Left ventricle myocardium inferior (tissue), 1 donor: ENCODE results near the gene MYOM1. TPM values are rescaled to one million over a fixed set of nuclear protein-coding genes. Genes with fewer than 3 reads are reported as not detected.

ENCODE experiments used
- DNase-seq: peaks from one replicate; pipeline ENCODE4 v3.0.0-alpha.2; 2020
- H3K27ac ChIP-seq: fragments of 200-600 bp; replicated peaks from 2 replicates; pipeline ENCODE4 v1.8.0; 2021
- H3K27me3 ChIP-seq: fragments of 200-600 bp; 2 replicates; pipeline ENCODE4 v1.8.0; 2021; ENCODE audit warnings: low read depth
- H3K36me3 ChIP-seq: fragments of 200-600 bp; 2 replicates; pipeline ENCODE4 v1.8.0; 2021
- H3K4me1 ChIP-seq: fragments of 200-600 bp; 2 replicates; pipeline ENCODE4 v1.8.0; 2021
- H3K4me3 ChIP-seq: fragments of 200-600 bp; 2 replicates; pipeline ENCODE4 v1.8.0; 2021; ENCODE audit warnings: mild to moderate bottlenecking, moderate library complexity
- H3K9me3 ChIP-seq: fragments of 200-600 bp; replicated peaks from 2 replicates; pipeline ENCODE4 v1.8.0; 2021
- CTCF ChIP-seq: fragments of 200-600 bp; IDR thresholded peaks from 2 replicates; pipeline ENCODE4 v1.8.0; 2021; ENCODE audit warnings: antibody characterized with exemption, mild to moderate bottlenecking, borderline replicate concordance
- intact Hi-C: fragments of 100-400 bp; cut with micrococcal nuclease; formaldehyde crosslinking; loops from one replicate; pipeline ENCODE4 v1.11.0; 2022
- total RNA-seq: library from RNA; stranded (reverse); fragmentation: NEBNext Ultra II Directional; extraction: Animal tissue kit (Norgen Biotek cat#: 25700); gene quantifications from one replicate; pipeline ENCODE4 v1.2.1, GENCODE V29; 2021
- donor health status: DM: no; HTN: yes; CAD: no; lungs with severe emphysema.

Gene MYOM1
- total RNA-seq, 1 donor from 2014 or later = 667 TPM

- Histone ChIP-seq H3K36me3 (peaks cover 66% of the 10 kb centered on the region), H3K27ac (no peak overlapping the region), H3K4me3 (no peak overlapping the region), H3K9me3 (no peaks in the 10 kb centered on the region), H3K27me3 (no peaks in the 10 kb centered on the region), H3K4me1 (no peaks in the 10 kb centered on the region)
- TF ChIP-seq CTCF = no peak
- no peak for DNase-seq
- intact Hi-C loops = no loop called here
These were observed 96.9 kb downstream of the MYOM1 start for GRCh38 chr18:3122851-3123250.

GRCh38 chr18:3121259-3121658 lies 98.5 kb downstream of the MYOM1 start:
- no peaks in the 10 kb centered on the region for H3K4me1 ChIP-seq
- H3K36me3 ChIP-seq = peaks cover 59% of the 10 kb centered on the region
- H3K27ac ChIP-seq = no peak overlapping the region

GRCh38 chr18:3120356-3120755 lies 99.4 kb downstream of the MYOM1 start:
- intact Hi-C loops = no loop called here

More at GRCh38 chr18:3121259-3121658, 98.5 kb downstream of the MYOM1 start:
- Histone ChIP-seq H3K9me3 (no peaks in the 10 kb centered on the region), H3K27me3 (no peaks in the 10 kb centered on the region), H3K4me3 (no peak overlapping the region)
- DNase-seq = no peak
- intact Hi-C loops = no loop called here
- no peak for TF ChIP-seq CTCF

GRCh38 chr18:3119401-3120341 lies 100.1 kb downstream of the MYOM1 start:
- Histone ChIP-seq H3K4me1 (no peaks in the 10 kb centered on the region), H3K36me3 (peaks cover 59% of the 10 kb centered on the region), H3K9me3 (no peaks in the 10 kb centered on the region), H3K27me3 (no peaks in the 10 kb centered on the region), H3K4me3 (no peak overlapping the region), H3K27ac (peak overlapping the region; percentile 10)
- TF ChIP-seq CTCF = no peak
- intact Hi-C loops = no loop called here
- DNase-seq = no peak

More at GRCh38 chr18:3120356-3120755, 99.4 kb downstream of the MYOM1 start:
- Histone ChIP-seq H3K9me3 (no peaks in the 10 kb centered on the region), H3K4me3 (no peak overlapping the region), H3K27me3 (no peaks in the 10 kb centered on the region), H3K36me3 (peaks cover 59% of the 10 kb centered on the region), H3K4me1 (no peaks in the 10 kb centered on the region), H3K27ac (peak overlapping the region; percentile 10)
- DNase-seq = no peak
- TF ChIP-seq CTCF = no peak

- no peaks in the 10 kb centered on the region for H3K9me3 ChIP-seq
- no peak overlapping the region for H3K4me3 ChIP-seq
- TF ChIP-seq CTCF = no peak
- H3K36me3 ChIP-seq = peaks cover 51% of the 10 kb centered on the region
- H3K27ac ChIP-seq = no peak overlapping the region
- DNase-seq = no peak
- intact Hi-C loops = no loop called here
- H3K27me3 ChIP-seq = no peaks in the 10 kb centered on the region
- no peaks in the 10 kb centered on the region for H3K4me1 ChIP-seq
These were observed 101.4 kb downstream of the MYOM1 start for GRCh38 chr18:3118195-3119010.
